NOMO-1 treated with dmso at 0.1 percent for 144 hours (cell line): Measurements from ENCODE around the gene AQP5.

ENCODE experiments used
- DNase-seq: peaks from one replicate; lab custom pipeline; 2025; ENCODE audit not compliant: unreplicated experiment; lab: John Stamatoyannopoulos, UW

The AQP5 gene

GRCh38 chr12:49961111-49961922 lies at the start of gene AQP5:
TSS of gene AQP5 (plus strand) at chr12:49961872. CDS start at chr12:49962018, 146 bp downstream.
- no peak for DNase-seq

- DNase-seq, result no peak
Measured at GRCh38 chr12:49912345-49913255, 49.1 kb upstream of the AQP5 start.

- no peak for DNase-seq
Measured at GRCh38 chr12:49916129-49916919, 45.3 kb upstream of the AQP5 start.

- DNase-seq, result no peak
Measured at GRCh38 chr12:49917166-49917787, 44.4 kb upstream of the AQP5 start.

DNA sequence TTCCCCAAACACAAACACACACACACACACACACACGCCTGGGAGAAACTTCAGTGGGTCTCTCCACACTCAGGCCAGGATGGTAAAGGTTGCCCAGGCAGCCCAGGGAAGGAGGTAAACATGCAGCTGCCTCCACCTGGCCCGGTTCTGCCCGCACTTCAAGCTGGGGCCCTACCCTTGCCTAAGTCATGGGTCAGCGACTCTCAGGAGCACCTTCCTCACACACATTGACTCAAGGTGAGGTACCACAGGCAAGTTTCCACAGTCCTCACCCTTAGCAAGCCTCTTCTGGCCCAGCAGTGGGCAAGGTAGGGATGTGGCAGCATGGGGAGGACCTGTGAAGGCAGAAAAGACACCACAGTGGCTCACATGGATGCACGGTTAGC lies 43.9 kb upstream of the AQP5 start:
- no peak for DNase-seq

- DNase-seq, result no peak
Measured at GRCh38 chr12:49920241-49920914, 41.3 kb upstream of the AQP5 start.

GRCh38 chr12:49920915-49921286 lies 40.8 kb upstream of the AQP5 start:
- no peak for DNase-seq

- DNase-seq, result no peak
Measured at GRCh38 chr12:49921299-49921698, 40.4 kb upstream of the AQP5 start.

- no peak for DNase-seq
Measured at GRCh38 chr12:49921936-49922335, 39.7 kb upstream of the AQP5 start.

GRCh38 chr12:49922349-49923034 lies 39.2 kb upstream of the AQP5 start:
- no peak for DNase-seq

- no peak for DNase-seq
Measured at GRCh38 chr12:49923035-49923644, 38.5 kb upstream of the AQP5 start.

- DNase-seq, result no peak
Measured at GRCh38 chr12:49923880-49924556, 37.7 kb upstream of the AQP5 start.

DNA sequence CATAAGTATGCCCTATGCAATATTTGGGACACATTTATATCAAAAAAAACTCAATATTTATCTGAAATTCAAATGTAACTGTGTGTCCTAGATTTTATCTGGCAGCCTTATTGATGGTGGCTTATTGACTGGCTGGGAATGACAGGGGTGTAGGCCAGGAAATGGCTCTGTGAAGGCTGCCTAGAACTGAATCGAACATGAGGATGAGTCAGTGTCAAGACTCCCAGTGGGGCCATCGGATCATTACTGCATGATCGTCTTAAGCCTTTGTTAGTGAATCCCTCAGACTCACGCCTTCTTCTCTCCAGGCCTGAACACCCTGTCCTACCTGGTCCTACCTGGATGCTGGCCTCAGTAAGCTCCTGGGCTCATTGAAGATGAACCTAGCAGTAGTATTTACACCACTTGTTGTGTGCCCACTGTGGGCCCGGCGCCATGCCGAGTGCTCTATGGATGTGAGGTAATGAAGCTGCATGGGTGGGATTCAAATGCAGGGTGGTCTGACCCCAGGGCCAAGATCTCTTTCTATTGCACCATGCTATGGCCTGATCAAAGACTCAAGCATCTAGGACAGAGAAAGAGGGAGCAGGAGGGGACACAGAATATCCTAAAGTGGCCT lies 36.9 kb upstream of the AQP5 start:
- DNase-seq, result no peak

DNA sequence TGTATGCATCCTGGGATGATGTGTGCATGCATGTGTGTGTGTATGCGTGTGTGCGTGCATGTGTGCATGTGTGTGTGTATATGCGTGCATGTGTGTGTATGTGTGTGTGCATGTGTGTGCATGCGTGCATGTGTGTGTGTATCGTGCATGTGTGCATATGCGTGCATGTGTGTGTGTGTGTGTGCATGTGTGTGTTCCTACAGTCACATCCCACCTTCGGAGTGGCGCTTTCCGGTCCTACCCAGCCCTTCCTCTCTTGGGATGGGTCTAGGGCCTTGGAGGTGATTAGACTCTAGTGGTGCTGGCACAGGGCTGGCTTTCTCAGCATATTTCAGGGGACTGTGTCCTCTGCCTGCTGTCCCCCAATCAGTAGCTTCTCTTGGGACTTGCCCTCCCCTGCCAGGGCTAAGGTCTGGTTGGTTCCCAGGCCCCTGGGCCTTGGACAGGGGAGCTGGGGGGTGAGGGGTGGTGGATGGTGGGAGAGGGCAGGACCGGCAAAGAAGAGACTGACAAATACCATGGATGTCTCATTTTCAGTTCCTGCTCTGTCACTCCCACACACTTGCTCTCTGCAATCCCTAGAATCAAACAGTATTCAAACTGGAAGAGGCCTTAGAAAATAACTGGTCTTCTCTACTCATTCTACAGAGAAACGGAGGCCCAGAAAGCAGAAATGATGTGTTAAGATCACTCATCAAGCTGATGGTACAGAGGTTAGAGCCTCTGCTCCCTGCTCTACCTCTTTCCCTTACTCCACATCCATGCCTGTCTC lies 36.1 kb upstream of the AQP5 start:
- no peak for DNase-seq

- no peak for DNase-seq
Measured at GRCh38 chr12:49928471-49928870, 33.2 kb upstream of the AQP5 start.

- no peak for DNase-seq
Measured at GRCh38 chr12:49929581-49929980, 32.1 kb upstream of the AQP5 start.

- no peak for DNase-seq
Measured at GRCh38 chr12:49930515-49931288, 31.0 kb upstream of the AQP5 start.
